ENCODE measurements around the gene LTB4R2.
"Not testable (repeated sequence)": the region's sequence is repeated elsewhere in the genome, so short reads cannot be mapped to it uniquely, and the experiment has no call there.

The LTB4R2 gene

GRCh38 chr14:24340606-24341005 is 30.7 kb downstream of the LTB4R2 start:
- no peak for DNase-seq (ENCODE audit: low spot score)

DNA sequence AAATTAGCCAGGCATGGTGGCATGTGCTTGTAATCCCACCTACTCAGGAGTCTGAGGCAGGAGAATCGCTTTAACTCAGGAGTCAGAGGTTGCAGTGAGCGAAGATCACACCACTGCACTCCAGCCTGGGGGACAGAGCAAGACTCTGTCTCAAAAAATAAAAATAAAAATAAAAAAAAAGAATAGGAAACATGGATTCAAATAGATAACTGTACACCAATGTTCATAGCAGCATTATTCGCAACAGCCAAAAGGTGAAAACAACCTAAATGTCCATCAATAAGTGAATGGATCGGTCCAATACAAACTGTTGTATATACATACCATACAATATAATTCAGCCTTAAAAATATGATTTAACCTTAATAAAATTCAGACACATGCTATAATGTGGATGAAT is 32.9 kb downstream of the LTB4R2 start:
- DNase-seq (ENCODE audit: low spot score): no peak

DNA sequence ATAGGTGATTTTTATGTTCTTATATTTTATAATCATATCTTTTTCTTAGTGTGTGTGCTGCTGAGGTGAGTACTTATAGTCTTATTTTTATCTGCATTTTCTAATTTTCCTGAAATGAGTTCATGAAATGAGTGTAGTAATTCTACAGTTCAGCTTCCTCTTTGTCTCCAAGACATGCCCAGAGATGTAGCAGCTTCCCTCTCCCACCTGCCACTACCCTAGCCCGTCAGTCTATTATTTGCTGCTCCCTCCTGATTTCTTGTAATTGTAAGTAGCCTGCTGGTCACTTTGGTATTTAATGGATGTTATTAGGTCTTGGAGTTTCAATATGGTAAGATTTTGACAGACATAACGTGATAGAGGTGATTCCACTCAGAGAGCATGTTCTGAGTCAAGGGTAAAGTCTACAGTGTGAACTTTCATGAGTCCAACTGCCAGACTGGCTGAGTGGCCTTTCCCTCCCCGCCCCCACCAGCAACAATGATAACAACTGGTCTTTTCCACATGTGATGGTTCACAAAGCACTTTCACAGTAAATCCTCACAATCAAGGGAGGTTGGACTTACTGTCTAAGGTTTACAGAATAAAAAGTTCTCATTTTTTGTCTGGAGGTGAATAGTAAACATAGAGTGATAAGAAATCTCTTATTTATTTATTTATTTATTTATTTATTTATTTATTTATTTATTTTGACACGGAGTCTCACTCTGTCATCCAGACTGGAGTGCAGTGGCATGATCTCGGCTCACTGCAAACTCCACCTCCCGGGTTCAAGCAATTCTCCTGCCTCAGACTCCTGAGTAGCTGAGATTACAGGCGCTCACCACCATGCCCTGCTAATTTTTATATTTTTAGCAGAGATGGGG is 34.1 kb downstream of the LTB4R2 start:
- DNase-seq (ENCODE audit: low spot score): no peak

DNA sequence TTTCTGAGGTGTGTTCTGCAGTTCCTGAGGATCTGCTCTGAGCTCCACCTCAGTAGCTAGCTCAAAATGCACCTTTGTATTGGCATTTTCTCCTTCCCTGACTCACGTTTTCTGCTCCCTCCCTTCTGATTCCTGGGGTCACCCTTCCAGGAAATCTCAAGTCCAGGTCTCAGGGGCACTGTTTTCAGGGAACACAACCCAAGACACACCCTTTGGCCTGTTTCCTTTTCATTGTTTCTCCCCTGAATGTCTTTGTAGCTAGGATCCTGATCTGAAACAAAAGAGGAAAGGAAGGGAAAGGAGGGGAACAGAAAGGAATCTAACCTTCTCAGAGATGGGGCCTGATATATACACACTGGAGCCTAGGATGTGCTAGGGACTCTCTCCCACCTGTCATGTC is 37.2 kb downstream of the LTB4R2 start:
- DNase-seq (ENCODE audit: low spot score): no peak

DNA sequence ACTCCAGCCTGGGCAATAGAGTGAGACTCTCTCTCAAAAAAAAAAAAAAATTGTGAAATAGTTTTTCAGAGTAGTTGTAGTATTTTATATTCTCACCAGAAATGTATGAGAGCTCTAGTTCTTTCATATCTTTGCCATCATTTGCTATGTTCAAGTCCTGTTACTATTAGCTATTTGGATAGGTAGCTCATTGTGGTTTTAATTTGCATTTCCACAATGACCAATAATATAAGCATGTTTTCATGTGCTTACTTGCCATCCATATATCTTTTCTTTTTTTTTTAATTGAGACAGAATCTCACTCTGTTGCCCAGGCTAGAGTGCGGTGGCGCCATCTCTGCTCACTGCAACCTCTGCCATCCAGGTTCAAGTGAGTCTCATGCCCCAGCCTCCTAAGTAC is 38.2 kb downstream of the LTB4R2 start:
- DNase-seq (ENCODE audit: low spot score): no peak

DNA sequence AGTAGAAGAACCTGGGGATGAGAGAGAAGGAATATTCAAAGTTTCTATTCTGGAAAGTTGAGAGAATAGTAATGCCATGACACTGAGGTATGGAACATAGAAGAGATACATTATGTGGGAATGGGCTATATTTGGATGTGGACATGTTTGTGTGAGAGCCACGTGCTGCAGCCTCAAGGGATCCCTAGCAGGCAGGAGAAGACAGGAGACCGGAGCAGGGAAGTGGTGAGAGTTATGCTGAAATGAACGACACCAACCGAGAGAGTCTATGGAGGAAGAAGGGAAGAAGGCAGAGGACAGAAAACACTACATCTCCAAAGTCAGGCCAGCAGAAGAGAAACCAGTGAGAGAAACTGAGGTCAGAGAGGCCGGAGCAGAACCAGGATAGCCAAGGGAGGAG is 39.8 kb downstream of the LTB4R2 start:
- DNase-seq (ENCODE audit: low spot score): no peak

DNA sequence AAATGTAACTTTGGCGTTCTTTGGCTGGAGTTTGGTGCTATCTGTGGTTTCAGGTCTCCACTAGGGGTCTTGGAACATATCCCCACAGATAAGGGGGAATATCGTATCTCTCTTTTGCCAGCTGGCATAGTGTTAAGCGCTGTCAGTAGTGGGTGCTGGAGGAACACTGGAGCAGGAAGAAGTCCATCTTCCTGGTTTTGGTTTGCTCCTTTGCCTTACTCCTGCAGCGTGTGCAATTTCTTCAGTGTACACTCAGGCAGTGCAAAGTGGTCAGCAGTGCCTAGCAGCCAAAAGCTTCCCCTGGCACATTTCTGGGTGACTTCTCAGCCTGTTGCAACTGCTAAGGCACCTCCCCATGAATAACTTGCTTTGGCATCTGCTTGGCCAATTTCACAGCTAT is 41.6 kb downstream of the LTB4R2 start:
- no peak for DNase-seq (ENCODE audit: low spot score)

DNA sequence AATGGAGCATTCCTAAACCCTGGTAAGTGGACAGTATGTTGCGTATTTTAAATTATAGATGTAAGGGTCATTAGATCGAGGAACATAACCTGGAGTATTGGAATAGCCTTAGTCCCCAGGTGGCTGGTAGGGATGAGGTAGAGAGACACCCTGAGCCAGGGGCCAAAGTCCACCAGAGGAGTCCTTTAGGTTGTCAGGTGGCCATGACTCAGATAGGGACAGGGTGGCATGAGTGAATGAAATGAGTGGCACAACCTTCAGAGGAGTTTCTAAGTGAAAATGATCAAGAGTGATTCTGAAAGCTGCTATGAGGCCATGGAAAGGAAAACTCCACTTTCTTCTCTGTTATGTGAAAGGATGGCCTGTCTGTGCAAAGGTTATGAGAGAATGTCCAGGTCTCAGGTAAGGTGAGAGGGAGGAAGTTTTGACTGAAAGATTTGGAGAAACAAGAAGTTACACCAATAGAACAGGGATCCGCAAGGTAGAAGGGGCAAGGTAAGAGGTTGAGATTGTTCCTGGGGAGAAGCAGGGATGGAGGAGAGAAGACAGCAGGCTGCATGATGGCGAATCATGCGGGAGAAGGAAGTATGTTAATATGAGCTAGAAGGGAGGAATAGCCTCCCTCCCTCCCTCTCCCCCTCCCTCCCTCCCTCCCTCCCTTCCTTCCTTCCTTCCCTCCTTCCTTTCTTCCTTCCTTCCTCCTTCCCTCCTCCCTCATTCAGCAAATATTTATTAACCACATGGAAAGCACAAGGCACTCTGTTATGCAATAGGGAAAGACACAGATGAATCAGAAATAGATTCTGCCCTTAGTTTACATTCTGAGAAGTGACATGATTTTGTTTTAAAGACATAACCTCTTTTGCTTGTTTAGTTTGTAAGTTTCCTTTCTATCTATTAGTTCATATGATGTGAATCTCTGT is 43.9 kb downstream of the LTB4R2 start:
- no peak for DNase-seq (ENCODE audit: low spot score)

DNA sequence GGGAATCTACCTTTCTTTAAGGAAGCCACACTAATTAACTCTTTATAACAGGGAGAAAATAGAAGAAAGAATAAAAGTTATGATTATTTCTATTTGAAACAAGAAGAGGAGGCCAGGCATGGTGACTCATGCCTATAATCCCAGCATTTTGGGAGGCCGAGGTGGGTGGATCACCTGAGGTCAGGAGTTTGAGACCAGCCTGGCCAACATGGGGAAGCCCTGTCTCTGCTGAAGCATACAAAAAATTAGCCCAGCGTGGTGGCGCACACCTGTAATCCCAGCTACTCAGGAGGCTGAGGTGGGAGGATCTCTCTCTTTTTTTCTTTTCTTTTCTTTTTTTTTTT is 44.5 kb downstream of the LTB4R2 start:
- not testable (repeated sequence) for DNase-seq (ENCODE audit: low spot score)

DNA sequence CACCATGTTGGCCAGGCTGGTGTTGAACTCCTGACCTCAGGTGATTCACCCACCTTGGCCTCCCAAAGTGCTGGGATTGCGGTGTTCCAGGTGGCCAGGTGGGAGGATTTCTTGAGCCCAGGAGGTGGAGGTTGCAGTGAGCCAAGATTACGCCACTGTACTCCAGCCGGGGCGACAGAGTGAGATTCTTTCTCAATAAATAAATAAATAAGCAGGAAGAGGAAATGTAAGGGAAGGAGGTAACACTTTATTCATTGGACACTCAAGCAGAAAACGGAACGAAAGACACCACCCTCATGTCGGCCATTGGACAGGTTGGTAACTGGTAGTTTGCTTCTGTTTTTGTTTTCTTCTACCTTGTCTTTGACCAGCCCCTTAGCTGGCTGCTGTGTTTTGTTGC is 45.1 kb downstream of the LTB4R2 start:
- no peak for DNase-seq (ENCODE audit: low spot score)

GRCh38 chr14:24356208-24356607 is 46.3 kb downstream of the LTB4R2 start:
- no peak for DNase-seq (ENCODE audit: low spot score)

- DNase-seq (ENCODE audit: low spot score): no peak
These were observed 50.3 kb downstream of the LTB4R2 start for GRCh38 chr14:24360281-24360680.

GRCh38 chr14:24361326-24361725 is 51.4 kb downstream of the LTB4R2 start:
- DNase-seq (ENCODE audit: low spot score): no peak
